SK-N-SH treated with all-trans-retinoic acid at 6 μM for 48 hours (cell line): ENCODE data around the gene SLC16A6.

Experiments
- BACH2 ChIP-seq: fragments of 250-450 bp; sonication (Bioruptor Pico); IDR thresholded peaks from 2 replicates; pipeline ENCODE4 v1.9.0; 2021; ENCODE audit warnings: mild to moderate bottlenecking, borderline replicate concordance
- CREB5 ChIP-seq: fragments of 250-450 bp; sonication (Bioruptor Pico); IDR thresholded peaks from 2 replicates; pipeline ENCODE4 v1.5.1; 2020; ENCODE audit warnings: low read depth, mild to moderate bottlenecking, moderate library complexity
- ESRRG ChIP-seq: fragments of 250-450 bp; sonication (Bioruptor Pico); IDR thresholded peaks from 2 replicates; pipeline ENCODE4 v1.6.1; 2021; ENCODE audit warnings: mild to moderate bottlenecking
- PPARA ChIP-seq: fragments of 250-450 bp; sonication (Bioruptor Pico); IDR thresholded peaks from 2 replicates; pipeline ENCODE4 v1.5.0; 2020; ENCODE audit warnings: mild to moderate bottlenecking, borderline replicate concordance
- RARB ChIP-seq: fragments of 250-450 bp; sonication (Bioruptor Pico); IDR thresholded peaks from 2 replicates; pipeline ENCODE4 v1.8.0; 2021; ENCODE audit warnings: mild to moderate bottlenecking, moderate library complexity
- TOX ChIP-seq: fragments of 250-450 bp; sonication (Bioruptor Pico); IDR thresholded peaks from 2 replicates; pipeline ENCODE4 v1.8.0; 2021; ENCODE audit warnings: mild to moderate bottlenecking, moderate library complexity, borderline replicate concordance
- TSHZ2 ChIP-seq: fragments of 250-450 bp; sonication (Bioruptor Pico); IDR thresholded peaks from 2 replicates; pipeline ENCODE4 v1.5.0; 2020; ENCODE audit warnings: mild to moderate bottlenecking, moderate library complexity
- ZC3H10 ChIP-seq: fragments of 250-450 bp; sonication (Bioruptor Pico); IDR thresholded peaks from 2 replicates; pipeline ENCODE4 v1.5.1; 2021; ENCODE audit warnings: mild to moderate bottlenecking, moderate library complexity
- ZFP3 ChIP-seq: fragments of 250-450 bp; sonication (Bioruptor Pico); IDR thresholded peaks from 2 replicates; pipeline ENCODE4 v1.5.0; 2020; ENCODE audit warnings: mild to moderate bottlenecking, moderate library complexity
- TF ChIP-seq, protein P1 (sequence below): fragments of 250-450 bp; sonication (Bioruptor Pico); IDR thresholded peaks from 2 replicates; pipeline ENCODE4 v1.8.0; 2020; ENCODE audit warnings: mild to moderate bottlenecking, moderate library complexity, borderline replicate concordance

GRCh38 chr17:68304706-68305105, 13.8 kb upstream of the SLC16A6 start:
- no peak for TF ChIP-seq TSHZ2 (CRISPR knock-in tag)
- TF ChIP-seq RARB (CRISPR knock-in tag), result no peak
- TF ChIP-seq, protein P1, sequence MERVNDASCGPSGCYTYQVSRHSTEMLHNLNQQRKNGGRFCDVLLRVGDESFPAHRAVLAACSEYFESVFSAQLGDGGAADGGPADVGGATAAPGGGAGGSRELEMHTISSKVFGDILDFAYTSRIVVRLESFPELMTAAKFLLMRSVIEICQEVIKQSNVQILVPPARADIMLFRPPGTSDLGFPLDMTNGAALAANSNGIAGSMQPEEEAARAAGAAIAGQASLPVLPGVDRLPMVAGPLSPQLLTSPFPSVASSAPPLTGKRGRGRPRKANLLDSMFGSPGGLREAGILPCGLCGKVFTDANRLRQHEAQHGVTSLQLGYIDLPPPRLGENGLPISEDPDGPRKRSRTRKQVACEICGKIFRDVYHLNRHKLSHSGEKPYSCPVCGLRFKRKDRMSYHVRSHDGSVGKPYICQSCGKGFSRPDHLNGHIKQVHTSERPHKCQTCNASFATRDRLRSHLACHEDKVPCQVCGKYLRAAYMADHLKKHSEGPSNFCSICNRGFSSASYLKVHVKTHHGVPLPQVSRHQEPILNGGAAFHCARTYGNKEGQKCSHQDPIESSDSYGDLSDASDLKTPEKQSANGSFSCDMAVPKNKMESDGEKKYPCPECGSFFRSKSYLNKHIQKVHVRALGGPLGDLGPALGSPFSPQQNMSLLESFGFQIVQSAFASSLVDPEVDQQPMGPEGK (CRISPR knock-in tag), result no peak
- TF ChIP-seq ZC3H10 (CRISPR knock-in tag), result no peak
- no peak for TF ChIP-seq PPARA (CRISPR knock-in tag)
- no peak for TF ChIP-seq ZFP3 (CRISPR knock-in tag)
- TF ChIP-seq ESRRG, result no peak
- no peak for TF ChIP-seq BACH2
- no peak for TF ChIP-seq TOX
- no peak for TF ChIP-seq CREB5 (CRISPR knock-in tag)
